GM19043 (cell line): ENCODE data around the gene PIPOX.

Experiments used
- ATAC-seq: cut with Tn5 transposase; IDR thresholded peaks from one replicate; pipeline ENCODE4 v1.9.1; 2021; ENCODE audit warnings: low read depth; ENCODE audit not compliant: unreplicated experiment

The PIPOX gene

GRCh38 chr17:29042679-29043538 lies at the start of gene PIPOX:
TSS of gene PIPOX (plus strand) at chr17:29043141. CDS start at chr17:29043226, 85 bp downstream.
- ATAC-seq = no peak

DNA sequence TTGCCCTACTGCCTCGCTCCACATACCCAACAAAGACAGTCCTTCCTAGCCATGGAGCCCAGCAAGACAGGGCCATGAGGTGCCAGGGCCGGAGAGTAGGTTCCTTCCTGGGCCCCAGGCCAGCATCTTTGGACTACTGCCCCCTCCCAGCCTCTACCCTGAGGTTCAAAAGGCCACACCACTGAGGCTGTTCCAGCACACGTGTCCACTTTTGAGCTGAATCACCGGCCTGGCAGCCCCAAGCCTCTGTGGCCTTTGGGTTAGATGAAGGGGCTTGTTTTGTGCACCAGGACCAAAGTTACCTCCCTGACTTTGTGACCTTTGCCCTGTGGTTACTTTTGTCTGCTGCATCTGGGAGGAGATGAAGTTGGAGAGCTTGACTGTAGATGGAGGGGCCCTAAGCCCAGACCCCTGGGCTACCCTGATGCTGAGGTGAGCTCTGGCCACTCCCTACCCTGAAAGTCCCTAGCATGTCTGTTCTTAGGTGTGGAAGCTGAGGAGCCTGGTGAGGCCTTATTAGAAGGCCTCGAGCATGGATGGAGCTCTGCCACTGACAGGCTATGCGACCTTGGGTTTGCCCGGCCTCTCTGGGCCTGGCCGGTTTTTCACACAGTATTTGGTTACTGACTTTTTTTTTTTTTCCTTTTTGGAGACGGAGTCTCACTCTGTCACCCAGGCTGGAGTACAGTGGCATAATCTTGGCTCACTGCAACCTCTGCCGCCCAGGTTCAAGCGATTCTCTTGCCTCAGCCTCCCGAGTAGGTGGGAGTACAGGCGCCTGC lies 49.1 kb upstream of the PIPOX start:
- no peak for ATAC-seq

GRCh38 chr17:28996554-28997096 lies 46.3 kb upstream of the PIPOX start:
- ATAC-seq = no peak

DNA sequence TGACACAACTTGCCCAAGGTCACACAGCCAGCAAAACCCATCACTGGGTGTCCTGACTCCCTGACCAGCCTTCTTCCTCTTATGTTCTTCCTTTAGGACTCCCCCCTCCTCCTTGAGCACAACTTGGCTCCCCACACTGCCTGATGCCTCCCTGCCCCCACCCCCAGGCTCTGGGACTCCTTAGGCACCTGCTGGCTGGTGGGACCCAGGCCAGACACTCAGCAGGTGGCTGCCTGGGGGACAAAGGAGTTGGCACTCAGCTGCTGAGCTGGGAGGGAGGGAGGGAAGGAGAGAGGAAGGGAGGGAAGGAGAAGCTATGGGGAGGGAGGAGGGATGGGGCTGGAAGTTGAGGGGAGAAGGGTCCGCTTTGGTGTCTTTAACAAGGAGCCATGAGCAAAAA lies 45.1 kb upstream of the PIPOX start:
- no peak for ATAC-seq

DNA sequence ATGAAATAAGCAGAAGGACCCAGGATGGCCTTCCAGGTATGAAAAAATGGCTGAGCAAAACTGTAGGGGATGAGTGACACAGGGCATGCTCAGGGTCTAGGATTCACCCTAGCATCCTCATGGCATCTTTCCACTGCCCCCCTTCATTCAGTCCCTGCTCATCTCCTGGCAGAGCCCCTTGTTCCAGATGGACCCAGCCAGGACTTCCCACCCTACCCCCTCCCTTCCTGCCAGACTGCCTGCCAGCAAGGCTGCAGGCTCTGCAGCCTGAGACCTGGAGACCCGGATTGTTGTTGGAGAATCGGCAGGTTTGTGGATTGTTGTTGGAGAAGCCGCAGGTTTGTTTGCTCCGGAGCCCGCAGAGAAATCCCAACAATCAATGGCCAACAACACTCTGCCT lies 43.7 kb upstream of the PIPOX start:
- ATAC-seq = no peak

- ATAC-seq = no peak
These were observed 42.0 kb upstream of the PIPOX start for GRCh38 chr17:29000973-29001372.

DNA sequence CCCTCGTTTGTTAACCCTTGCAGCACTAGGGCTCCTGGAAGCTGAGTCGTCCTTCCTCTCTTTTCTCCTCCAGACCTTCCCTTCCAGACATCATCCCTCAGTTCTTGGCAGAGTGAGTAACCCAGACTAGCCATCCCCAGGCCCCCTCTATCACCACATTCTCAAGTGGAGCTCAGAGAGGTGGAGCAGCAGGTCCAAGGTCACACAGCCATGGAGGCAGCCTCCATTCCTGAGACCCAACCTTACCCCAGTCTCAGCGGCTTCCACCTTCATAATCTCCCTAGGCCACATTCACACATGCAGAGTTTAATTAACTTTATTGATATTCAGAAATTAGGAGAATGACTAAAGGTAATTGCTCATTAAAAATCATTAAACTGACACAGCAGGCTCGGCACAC lies 40.1 kb upstream of the PIPOX start:
- no peak for ATAC-seq

GRCh38 chr17:29003289-29003688 lies 39.7 kb upstream of the PIPOX start:
- no peak for ATAC-seq

- no peak for ATAC-seq
These were observed 38.8 kb upstream of the PIPOX start for GRCh38 chr17:29004081-29004692.

GRCh38 chr17:29005936-29006511 lies 36.9 kb upstream of the PIPOX start, which contains the start of gene SEZ6:
TSS of gene SEZ6 (minus strand) at chr17:29006033. CDS start at chr17:29005869, 164 bp downstream.
- no peak for ATAC-seq

DNA sequence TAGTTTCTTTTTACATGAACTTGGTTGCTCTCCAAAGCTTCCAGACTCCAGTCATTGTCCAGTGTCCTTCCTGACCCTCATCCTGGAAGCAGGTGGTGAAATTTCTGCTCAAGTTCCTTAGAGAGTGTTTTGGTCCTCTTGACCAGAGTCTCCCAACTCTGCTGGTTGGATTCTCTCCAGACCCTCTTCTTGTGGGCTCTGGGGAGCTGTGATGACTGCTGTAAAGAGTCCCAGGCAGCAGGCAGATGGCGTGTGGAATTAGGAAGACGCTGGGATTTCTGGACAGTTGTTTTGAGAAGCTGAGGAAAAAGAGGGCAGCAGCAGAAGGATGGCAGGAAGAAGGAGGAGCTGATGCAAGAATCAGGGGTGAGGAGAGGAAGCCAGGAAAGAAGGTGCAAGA lies 35.5 kb upstream of the PIPOX start:
- ATAC-seq = no peak

GRCh38 chr17:29007860-29008455 lies 35.0 kb upstream of the PIPOX start:
- no peak for ATAC-seq

- ATAC-seq = no peak
These were observed 34.4 kb upstream of the PIPOX start for GRCh38 chr17:29008591-29008990.

- no peak for ATAC-seq
These were observed 32.8 kb upstream of the PIPOX start for GRCh38 chr17:29010129-29010528.

DNA sequence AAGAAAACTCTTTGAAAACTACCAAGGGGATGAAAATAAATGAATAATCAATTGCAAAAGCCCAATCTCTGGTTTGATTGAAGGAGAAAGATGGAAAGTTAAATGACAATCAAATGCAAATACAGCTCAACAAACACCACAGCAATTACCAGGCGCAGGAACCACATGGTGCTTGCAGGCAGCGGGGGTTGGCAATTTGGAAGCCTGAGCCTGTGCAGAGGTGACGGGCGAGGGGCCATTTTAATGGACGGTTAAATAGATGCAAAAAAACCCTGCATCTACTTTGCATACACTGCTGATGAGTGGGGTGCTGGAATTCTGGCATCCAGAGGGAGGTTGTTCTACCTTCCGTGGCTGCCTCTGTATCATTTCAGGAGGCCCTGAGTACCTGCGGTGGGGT lies 32.4 kb upstream of the PIPOX start:
- ATAC-seq = no peak

DNA sequence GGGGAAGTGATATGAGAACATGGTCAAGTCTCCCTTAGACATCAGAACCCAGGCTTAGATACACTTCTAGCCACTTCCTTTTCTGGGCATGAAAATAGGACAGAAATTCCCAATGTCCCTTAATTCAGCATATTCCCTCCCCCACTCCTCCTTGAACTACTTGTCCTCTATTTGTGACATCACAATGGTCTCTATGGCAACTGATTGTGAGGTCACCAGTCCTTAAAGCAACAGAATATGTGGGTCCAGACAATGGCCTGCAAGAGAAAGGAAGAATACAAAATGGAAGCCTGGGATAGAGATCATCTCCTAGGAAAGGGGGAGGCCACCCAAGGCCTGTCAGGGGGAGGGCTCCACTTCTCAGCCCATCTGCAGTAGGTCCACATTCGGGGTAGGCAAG lies 30.4 kb upstream of the PIPOX start:
- no peak for ATAC-seq

- ATAC-seq = no peak
These were observed 28.2 kb upstream of the PIPOX start for GRCh38 chr17:29014716-29015115.

- ATAC-seq = no peak
These were observed 26.4 kb upstream of the PIPOX start for GRCh38 chr17:29016345-29017210.

- no peak for ATAC-seq
These were observed 24.0 kb upstream of the PIPOX start for GRCh38 chr17:29018788-29019474.
